NB4 (cell line): ENCODE data around the gene IMMP2L.

ENCODE experiments used
- DNase-seq: peaks from one replicate; pipeline ENCODE4 v3.0.0; 2010; ENCODE audit warnings: low read depth
- H3K4me3 ChIP-seq: one replicate; pipeline ENCODE4 v1.5.1; 2011; ENCODE audit warnings: mild to moderate bottlenecking, low read depth, low read length, moderate library complexity
- CTCF ChIP-seq: IDR thresholded peaks from one replicate; pipeline ENCODE4 v1.5.1; 2012; ENCODE audit warnings: low read depth, low read length
- MAX ChIP-seq: IDR thresholded peaks from 2 replicates; pipeline ENCODE4 v1.6.1; 2011; ENCODE audit warnings: low read depth, low read length
- MYC ChIP-seq: IDR thresholded peaks from 2 replicates; pipeline ENCODE4 v1.6.1; 2011; ENCODE audit warnings: low read depth, low read length
- POLR2A ChIP-seq: IDR thresholded peaks from 2 replicates; pipeline ENCODE4 v1.6.1; 2011; ENCODE audit warnings: mild to moderate bottlenecking; ENCODE audit not compliant: insufficient read length; ENCODE audit errors: extremely low read depth

The IMMP2L gene

GRCh38 chr7:110890101-110890500, 672.2 kb downstream of the IMMP2L start:
- TF ChIP-seq MAX (no peak), POLR2A (no peak), MYC (no peak), CTCF (no peak)
- no peak for DNase-seq
- no peak overlapping the region for H3K4me3 ChIP-seq

GRCh38 chr7:110889335-110889734, 673.0 kb downstream of the IMMP2L start:
- H3K4me3 ChIP-seq, result no peak overlapping the region
- TF ChIP-seq MYC (no peak), MAX (no peak), CTCF (no peak), POLR2A (no peak)
- no peak for DNase-seq

GRCh38 chr7:110888641-110889040, 673.7 kb downstream of the IMMP2L start:
- TF ChIP-seq MYC (no peak), POLR2A (no peak), CTCF (no peak), MAX (no peak)
- H3K4me3 ChIP-seq, result no peak overlapping the region
- no peak for DNase-seq

GRCh38 chr7:110885474-110885873, 676.8 kb downstream of the IMMP2L start:
- DNase-seq, result no peak
- TF ChIP-seq CTCF, result no peak
- no peak for TF ChIP-seq MAX
- TF ChIP-seq MYC, result no peak
- TF ChIP-seq POLR2A, result no peak
- H3K4me3 ChIP-seq, result no peak overlapping the region

DNA sequence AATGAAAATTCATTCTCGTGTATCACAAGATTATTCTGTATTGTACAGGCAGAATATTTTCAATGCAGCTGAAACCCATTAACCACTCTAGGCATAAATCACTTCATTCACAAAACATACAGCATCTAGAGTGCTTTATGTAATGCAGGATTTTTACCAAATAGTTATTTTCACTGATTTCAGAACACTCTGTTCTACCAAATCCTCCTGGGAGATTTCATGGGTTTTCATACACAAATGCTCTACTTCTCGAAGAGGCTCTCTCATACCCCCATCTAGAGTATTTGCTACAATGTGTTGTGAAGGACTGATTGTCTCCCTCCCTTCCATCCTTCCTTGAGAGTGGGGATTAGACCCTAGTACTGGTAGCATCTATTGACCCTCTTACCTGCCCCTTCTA, 680.6 kb downstream of the IMMP2L start:
- H3K4me3 ChIP-seq, result no peak overlapping the region
- no peak for DNase-seq
- TF ChIP-seq CTCF, result no peak
- no peak for TF ChIP-seq POLR2A
- no peak for TF ChIP-seq MAX
- no peak for TF ChIP-seq MYC

DNA sequence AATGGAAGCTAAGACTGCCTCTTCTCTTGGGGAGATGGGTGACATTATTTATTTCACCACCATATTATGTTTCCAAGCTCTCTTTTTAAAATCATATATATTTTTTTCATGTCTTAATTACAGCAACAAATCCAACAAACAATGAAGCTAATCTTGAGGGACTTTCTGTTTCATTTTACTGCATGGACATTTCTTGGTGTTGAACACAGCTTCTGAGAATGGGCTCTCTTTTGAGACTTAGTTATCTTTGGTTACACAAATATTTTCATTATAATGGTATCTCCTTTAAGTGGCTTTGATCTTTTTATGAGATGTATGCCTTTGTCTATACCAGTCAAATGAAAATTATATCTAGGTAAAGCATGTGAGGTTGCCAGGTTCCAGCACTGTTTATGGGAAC, 681.3 kb downstream of the IMMP2L start:
- DNase-seq, result no peak
- TF ChIP-seq MAX, result no peak
- no peak for TF ChIP-seq MYC
- TF ChIP-seq CTCF, result no peak
- TF ChIP-seq POLR2A, result no peak
- no peak overlapping the region for H3K4me3 ChIP-seq
